Gastroesophageal sphincter (tissue), 4 donors: ENCODE results near the gene GPC3. TPM values are rescaled to one million over a fixed set of nuclear protein-coding genes. Genes with fewer than 3 reads are reported as not detected.

Experiments used
- ATAC-seq: fragments of 150-250 bp; one replicate; pipeline ENCODE4 v1.9.1; 2016; ENCODE audit warnings: mild to moderate bottlenecking, moderate library complexity
- H3K27ac ChIP-seq, 4 donors: fragments of 200-600 bp; sonication (generic) in 3 of 4; 1 replicate in 3 of 4; 2 replicates in 1 of 4; pipeline ENCODE4 v1.5.1; 2016 to 2019
- H3K27me3 ChIP-seq: fragments of 200-600 bp; sonication (generic); one replicate; pipeline ENCODE4 v1.5.1; 2019
- H3K36me3 ChIP-seq, 2 donors: fragments of 200-600 bp; sonication (generic); one replicate each; pipeline ENCODE4 v1.5.1; 2019; ENCODE audit warnings: control low read depth in 1 of 2
- H3K4me1 ChIP-seq, 3 donors: fragments of 200-600 bp; sonication (generic); 1 replicate in 2 of 3; 2 replicates in 1 of 3; pipeline ENCODE4 v1.5.1; 2016 to 2019; ENCODE audit warnings: control low read depth in 2 of 3
- H3K4me3 ChIP-seq, 2 donors: fragments of 200-600 bp; sonication (generic); one replicate each; pipeline ENCODE4 v1.5.1; 2019; ENCODE audit warnings: mild to moderate bottlenecking in 1 of 2, moderate library complexity in 1 of 2
- H3K9me3 ChIP-seq, 3 donors: fragments of 200-600 bp; sonication (generic); one replicate each; pipeline ENCODE4 v1.5.1; 2017 to 2019; ENCODE audit warnings: control low read depth in 2 of 3
- EP300 ChIP-seq: sonication (generic); formaldehyde crosslinking; IDR thresholded peaks from one replicate; pipeline ENCODE4 v1.6.1; 2017; ENCODE audit warnings: antibody characterized with exemption, mild to moderate bottlenecking
- POLR2A ChIP-seq, 2 donors: fragments of 450-650 bp; IDR thresholded peaks; one replicate each; pipeline ENCODE4 v1.6.1; 2017; ENCODE audit warnings: antibody characterized with exemption in 2 of 2, mild to moderate bottlenecking in 2 of 2, moderate library complexity in 1 of 2
- POLR2AphosphoS5 ChIP-seq: sonication (generic); formaldehyde crosslinking; IDR thresholded peaks from one replicate; pipeline ENCODE4 v1.6.1; 2017; ENCODE audit warnings: antibody characterized with exemption
- WGBS, 2 donors: methylation state at CpG; one replicate each; pipeline ENCODE4 v1.1.5; 2018; ENCODE audit warnings: low coverage in 1 of 2; 5-methylcytosine and 5-hydroxymethylcytosine counted together
- total RNA-seq, 4 donors: library from RNA; depleted of rRNA; stranded (reverse); fragments of >200 nt; gene quantifications; one replicate each; pipeline ENCODE4 v1.1.0, GENCODE V29; 2016
- TF ChIP-seq, protein P1 (sequence below), 4 experiments: fragments of 200-600 bp in 2 of 4; fragments of 450-650 bp in 2 of 4; sonication (generic) in 1 of 4; IDR thresholded peaks; one replicate each; pipeline ENCODE4 v1.5.1; 2017 to 2019; ENCODE audit warnings: antibody characterized with exemption in 4 of 4, mild to moderate bottlenecking in 2 of 4, moderate library complexity in 2 of 4

GPC3 gene
- total RNA-seq, 4 donors from 2014 or later, result 5.8 to 19.7 (median 14.9) TPM

DNA sequence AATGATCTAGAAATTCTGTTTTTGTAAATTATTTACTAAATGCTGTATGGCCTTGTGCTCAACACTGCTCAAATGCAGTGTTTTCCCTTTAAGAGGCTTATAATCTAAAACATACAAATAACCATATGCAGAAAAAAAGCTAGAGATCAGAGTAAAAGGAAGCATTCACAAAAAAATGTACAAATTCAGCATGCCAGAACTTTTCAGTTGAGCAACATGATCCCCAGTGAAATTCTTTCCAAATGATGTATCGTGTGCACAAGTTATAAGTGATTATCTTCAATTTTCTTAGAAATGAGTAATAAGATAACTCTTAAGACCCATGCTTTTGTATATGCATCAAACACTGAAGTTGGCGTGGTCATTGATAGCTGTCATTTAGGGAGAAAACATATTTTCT lies 5.0 kb downstream of the GPC3 start:
- TF ChIP-seq, protein P1, sequence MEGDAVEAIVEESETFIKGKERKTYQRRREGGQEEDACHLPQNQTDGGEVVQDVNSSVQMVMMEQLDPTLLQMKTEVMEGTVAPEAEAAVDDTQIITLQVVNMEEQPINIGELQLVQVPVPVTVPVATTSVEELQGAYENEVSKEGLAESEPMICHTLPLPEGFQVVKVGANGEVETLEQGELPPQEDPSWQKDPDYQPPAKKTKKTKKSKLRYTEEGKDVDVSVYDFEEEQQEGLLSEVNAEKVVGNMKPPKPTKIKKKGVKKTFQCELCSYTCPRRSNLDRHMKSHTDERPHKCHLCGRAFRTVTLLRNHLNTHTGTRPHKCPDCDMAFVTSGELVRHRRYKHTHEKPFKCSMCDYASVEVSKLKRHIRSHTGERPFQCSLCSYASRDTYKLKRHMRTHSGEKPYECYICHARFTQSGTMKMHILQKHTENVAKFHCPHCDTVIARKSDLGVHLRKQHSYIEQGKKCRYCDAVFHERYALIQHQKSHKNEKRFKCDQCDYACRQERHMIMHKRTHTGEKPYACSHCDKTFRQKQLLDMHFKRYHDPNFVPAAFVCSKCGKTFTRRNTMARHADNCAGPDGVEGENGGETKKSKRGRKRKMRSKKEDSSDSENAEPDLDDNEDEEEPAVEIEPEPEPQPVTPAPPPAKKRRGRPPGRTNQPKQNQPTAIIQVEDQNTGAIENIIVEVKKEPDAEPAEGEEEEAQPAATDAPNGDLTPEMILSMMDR (IDR thresholded peaks at IDR 0.05), result no peak
- TF ChIP-seq POLR2A (IDR thresholded peaks at IDR 0.05) (no peak), EP300 (no peak), POLR2AphosphoS5 (no peak)
- no peak overlapping the region for H3K4me3 ChIP-seq
- H3K4me1 ChIP-seq, result peaks cover 0 to 9% (median 4%) of the 10 kb centered on the region in 3 donors
- H3K36me3 ChIP-seq, result no peaks in the 10 kb centered on the region
- no peaks in the 10 kb centered on the region for H3K9me3 ChIP-seq
- WGBS, 2 donors, result 36 to 75% methylated on average over 2 of the region's 2 CpGs
- no peak for ATAC-seq
- peaks cover 20% of the 10 kb centered on the region for H3K27me3 ChIP-seq
- H3K27ac ChIP-seq, result no peak overlapping the region

DNA sequence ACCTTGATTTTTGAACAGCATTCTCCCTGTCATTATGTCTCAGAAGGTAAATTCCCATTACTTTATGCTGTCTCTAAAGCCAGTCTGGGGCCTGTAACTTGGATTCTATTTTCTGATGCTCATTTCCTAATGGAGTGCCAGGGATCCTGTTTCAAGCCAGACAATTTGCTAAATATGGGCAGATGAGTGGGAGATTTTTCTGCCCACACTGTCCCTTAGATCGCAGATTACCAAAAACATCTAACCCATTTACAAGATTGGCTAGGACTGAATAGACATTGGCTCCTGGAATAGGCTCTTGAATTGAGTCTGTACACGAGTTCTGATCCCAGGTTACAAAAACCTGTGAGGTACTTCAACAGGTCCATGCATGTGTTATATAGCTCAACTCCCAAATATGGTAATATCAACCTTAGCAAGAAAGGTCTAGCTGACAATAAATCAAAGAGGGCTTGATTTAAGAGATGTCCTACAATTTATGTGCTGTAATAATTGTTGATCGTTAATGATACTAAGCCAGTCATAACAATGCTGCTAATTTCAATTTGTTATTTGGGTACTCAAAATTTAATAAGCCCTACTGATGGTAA lies 5.7 kb downstream of the GPC3 start:
- Histone ChIP-seq H3K4me3 (no peak overlapping the region), H3K9me3 (no peaks in the 10 kb centered on the region), H3K27ac (no peak overlapping the region), H3K4me1 (peaks cover 0 to 3% (median 0%) of the 10 kb centered on the region in 3 donors), H3K36me3 (no peaks in the 10 kb centered on the region), H3K27me3 (peaks cover 13% of the 10 kb centered on the region)
- WGBS, 2 donors, result 67 to 77% methylated on average over 1 to 3 of the region's 3 CpGs
- TF ChIP-seq POLR2AphosphoS5 (no peak), POLR2A (IDR thresholded peaks at IDR 0.05) (no peak), EP300 (no peak)
- TF ChIP-seq, protein P1 (IDR thresholded peaks at IDR 0.05), result no peak
- ATAC-seq, result no peak

DNA sequence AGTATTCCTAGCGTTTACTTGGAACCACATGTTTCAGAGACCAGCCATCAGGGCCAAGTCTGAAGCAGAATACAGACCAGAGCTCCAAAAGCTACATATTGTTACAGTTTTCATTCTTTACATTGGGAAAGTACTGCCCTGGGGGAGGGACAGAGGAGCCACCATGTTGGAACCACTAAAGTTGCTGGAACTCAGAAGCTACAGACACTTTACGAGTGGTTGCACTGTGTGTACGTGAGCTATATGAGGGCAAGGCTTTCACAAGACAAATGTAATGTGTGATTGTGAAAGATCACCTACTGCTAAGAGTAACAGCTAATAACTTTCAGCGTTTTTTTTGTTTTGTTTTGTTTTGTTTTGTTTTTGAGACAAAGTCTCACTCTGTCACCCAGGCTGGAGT lies 11.7 kb downstream of the GPC3 start:
- TF ChIP-seq, protein P1 (IDR thresholded peaks at IDR 0.05), result no peak
- TF ChIP-seq EP300, result no peak
- no peak for TF ChIP-seq POLR2A (IDR thresholded peaks at IDR 0.05)
- no peak for TF ChIP-seq POLR2AphosphoS5
- H3K9me3 ChIP-seq, result no peaks in the 10 kb centered on the region
- WGBS, 2 donors, result 60 to 80% methylated on average over 1 to 4 of the region's 4 CpGs

DNA sequence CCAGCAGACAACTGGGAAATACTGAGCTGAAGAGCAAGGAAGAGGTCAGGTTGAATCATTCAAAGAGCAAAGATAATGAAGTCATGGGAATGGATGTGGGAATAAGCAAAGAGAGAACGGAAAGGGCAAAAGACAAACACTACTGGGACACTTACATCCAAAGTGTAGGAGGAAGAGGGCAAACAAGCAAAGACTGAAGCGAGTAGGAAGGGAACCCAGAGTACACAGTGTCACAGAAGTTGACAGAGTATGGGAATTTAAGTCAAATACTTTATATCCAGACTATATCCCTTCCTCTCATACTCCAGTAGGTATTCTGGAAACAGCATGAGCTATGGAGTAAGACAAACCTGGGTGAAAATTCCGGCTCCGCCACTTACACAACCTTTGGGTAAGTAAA lies 12.5 kb downstream of the GPC3 start:
- Histone ChIP-seq H3K4me3 (no peak overlapping the region), H3K4me1 (no peaks in the 10 kb centered on the region), H3K27me3 (no peaks in the 10 kb centered on the region), H3K36me3 (no peaks in the 10 kb centered on the region), H3K27ac (no peak overlapping the region), H3K9me3 (no peaks in the 10 kb centered on the region)
- no peak for ATAC-seq
- WGBS, 2 donors, result 72 to 94% methylated on average over 2 to 4 of the region's 4 CpGs
- TF ChIP-seq POLR2A (IDR thresholded peaks at IDR 0.05) (no peak), EP300 (no peak), POLR2AphosphoS5 (no peak)
- TF ChIP-seq, protein P1 (IDR thresholded peaks at IDR 0.05), result no peak

More for the DNA sequence above, 11.7 kb downstream of the GPC3 start:
- no peak for ATAC-seq
- H3K4me3 ChIP-seq, result no peak overlapping the region
- no peaks in the 10 kb centered on the region for H3K4me1 ChIP-seq
- H3K36me3 ChIP-seq, result no peaks in the 10 kb centered on the region
- no peak overlapping the region for H3K27ac ChIP-seq
- H3K27me3 ChIP-seq, result no peaks in the 10 kb centered on the region

DNA sequence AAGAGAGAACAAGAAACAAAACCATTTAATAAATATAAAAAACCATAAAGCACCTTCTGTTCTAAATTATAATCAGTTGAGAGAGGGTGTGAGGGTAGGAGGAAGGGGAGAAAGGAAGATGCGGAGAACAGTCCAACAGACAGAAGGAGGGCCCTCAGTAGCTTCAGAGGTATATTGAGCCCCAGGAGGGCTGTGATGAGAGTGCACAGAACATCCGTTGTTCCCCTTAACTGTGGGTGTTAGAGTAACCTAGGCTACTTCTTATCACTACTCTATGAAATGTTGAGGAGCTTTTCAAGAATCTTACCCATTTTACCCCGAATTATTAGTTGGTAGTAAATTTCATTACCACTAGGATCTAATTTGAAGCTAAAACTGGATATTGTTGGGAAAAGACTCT lies 13.8 kb downstream of the GPC3 start:
- 64 to 73% methylated on average over 3 of the region's 3 CpGs for WGBS, 2 donors
- H3K4me1 ChIP-seq, result no peaks in the 10 kb centered on the region
- no peak overlapping the region for H3K4me3 ChIP-seq
- TF ChIP-seq POLR2A (IDR thresholded peaks at IDR 0.05), result no peak
- TF ChIP-seq, protein P1 (IDR thresholded peaks at IDR 0.05), result no peak
- TF ChIP-seq POLR2AphosphoS5, result no peak
- no peak for TF ChIP-seq EP300
- no peaks in the 10 kb centered on the region for H3K36me3 ChIP-seq
- no peak overlapping the region for H3K27ac ChIP-seq
- H3K9me3 ChIP-seq, result no peaks in the 10 kb centered on the region
- no peak for ATAC-seq
- H3K27me3 ChIP-seq, result no peaks in the 10 kb centered on the region
